Measurements from ENCODE around the gene S100B. TPM values are rescaled to one million over a fixed set of nuclear protein-coding genes. Genes with fewer than 3 reads are reported as not detected.

S100B gene
- total and polyA plus RNA-seq, 2 experiments from 2014 or later: not detected

DNA sequence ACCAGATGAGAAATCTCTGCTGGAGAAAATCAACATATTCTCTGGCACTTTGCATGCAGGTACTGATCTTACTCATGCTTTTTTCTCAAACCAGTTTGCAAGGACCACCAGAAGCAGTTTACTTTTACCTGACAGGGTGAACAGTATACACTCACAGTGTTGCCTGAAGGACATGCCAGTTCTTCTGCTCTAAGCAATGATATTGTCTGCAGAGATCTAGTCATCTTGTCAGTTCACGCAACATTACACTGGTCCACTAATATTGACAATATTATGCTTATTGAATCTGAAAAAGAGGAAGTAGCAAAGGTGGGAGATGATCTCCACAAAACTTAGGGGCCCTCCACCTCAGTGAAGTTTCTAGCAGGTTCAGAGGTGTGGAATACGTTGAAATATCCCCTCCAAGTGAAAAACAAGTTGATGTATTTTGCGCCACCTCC is 3.8 kb upstream of the S100B start:
- Histone ChIP-seq H4K20me1 (ENCODE audit: insufficient read depth, poor library complexity, severe bottlenecking) (no peaks in the 10 kb centered on the region), H3K4me3 (no peak overlapping the region), H3K36me3 (replicated peaks; ENCODE audit: insufficient read depth, low read depth) (no peaks in the 10 kb centered on the region), H3K9me2 (replicated peaks; ENCODE audit: insufficient read depth) (no peaks in the 10 kb centered on the region), H3K27ac (no peak overlapping the region), H3K9me3 (ENCODE audit: low read depth) (no peaks in the 10 kb centered on the region), H3K4me2 (no peak overlapping the region), H3K79me2 (no peaks in the 10 kb centered on the region), H3K4me1 (ENCODE audit: insufficient read depth) (no peaks in the 10 kb centered on the region), H3K27me3 (no peaks in the 10 kb centered on the region), H2AFZ (no peak overlapping the region)
- no peak for DNase-seq (ENCODE audit: low spot score)
- 86% methylated on average over 3 of the region's 3 CpGs for WGBS (ENCODE audit: low lambda C conversion rate, missing lambda C conversion rate)
- TF ChIP-seq EZH2 (IDR thresholded peaks at IDR 0.05; ENCODE audit: borderline replicate concordance): no peak

DNA sequence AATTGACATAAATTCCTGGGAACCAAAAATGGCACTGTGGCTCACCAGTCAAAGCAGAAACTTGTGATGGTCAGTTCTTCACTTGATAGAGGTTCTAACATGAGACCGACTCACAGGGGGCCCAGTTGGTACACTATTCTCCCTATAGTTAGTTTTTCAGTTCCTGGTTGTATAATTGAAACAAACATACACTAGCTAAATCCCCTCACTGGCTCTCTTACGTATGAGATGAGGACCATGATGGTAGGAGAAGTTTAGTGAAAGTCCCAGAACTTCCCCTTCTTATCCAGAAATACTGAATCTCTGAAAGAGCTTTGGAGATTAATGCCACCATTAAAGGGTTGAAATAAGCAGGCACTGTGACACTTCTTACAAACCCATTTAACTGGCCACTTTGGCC is 2.8 kb upstream of the S100B start:
- H3K9me3 ChIP-seq (ENCODE audit: low read depth): no peaks in the 10 kb centered on the region
- H3K4me2 ChIP-seq: no peak overlapping the region
- no peak overlapping the region for H3K27ac ChIP-seq
- no peak overlapping the region for H2AFZ ChIP-seq
- TF ChIP-seq, protein P1, sequence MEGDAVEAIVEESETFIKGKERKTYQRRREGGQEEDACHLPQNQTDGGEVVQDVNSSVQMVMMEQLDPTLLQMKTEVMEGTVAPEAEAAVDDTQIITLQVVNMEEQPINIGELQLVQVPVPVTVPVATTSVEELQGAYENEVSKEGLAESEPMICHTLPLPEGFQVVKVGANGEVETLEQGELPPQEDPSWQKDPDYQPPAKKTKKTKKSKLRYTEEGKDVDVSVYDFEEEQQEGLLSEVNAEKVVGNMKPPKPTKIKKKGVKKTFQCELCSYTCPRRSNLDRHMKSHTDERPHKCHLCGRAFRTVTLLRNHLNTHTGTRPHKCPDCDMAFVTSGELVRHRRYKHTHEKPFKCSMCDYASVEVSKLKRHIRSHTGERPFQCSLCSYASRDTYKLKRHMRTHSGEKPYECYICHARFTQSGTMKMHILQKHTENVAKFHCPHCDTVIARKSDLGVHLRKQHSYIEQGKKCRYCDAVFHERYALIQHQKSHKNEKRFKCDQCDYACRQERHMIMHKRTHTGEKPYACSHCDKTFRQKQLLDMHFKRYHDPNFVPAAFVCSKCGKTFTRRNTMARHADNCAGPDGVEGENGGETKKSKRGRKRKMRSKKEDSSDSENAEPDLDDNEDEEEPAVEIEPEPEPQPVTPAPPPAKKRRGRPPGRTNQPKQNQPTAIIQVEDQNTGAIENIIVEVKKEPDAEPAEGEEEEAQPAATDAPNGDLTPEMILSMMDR (IDR thresholded peaks at IDR 0.05; ENCODE audit: poor library complexity): no peak
- TF ChIP-seq EZH2 (IDR thresholded peaks at IDR 0.05; ENCODE audit: borderline replicate concordance): no peak
- no peak for TF ChIP-seq EZH2phosphoT487 (IDR thresholded peaks at IDR 0.05; ENCODE audit: low read depth, severe bottlenecking, unreplicated experiment)
- H3K36me3 ChIP-seq (replicated peaks; ENCODE audit: insufficient read depth, low read depth): no peaks in the 10 kb centered on the region
- H4K20me1 ChIP-seq (ENCODE audit: insufficient read depth, poor library complexity, severe bottlenecking): no peaks in the 10 kb centered on the region
- no peaks in the 10 kb centered on the region for H3K9me2 ChIP-seq (replicated peaks; ENCODE audit: insufficient read depth)
- no peaks in the 10 kb centered on the region for H3K79me2 ChIP-seq
- H3K4me3 ChIP-seq: no peak overlapping the region
- no peaks in the 10 kb centered on the region for H3K27me3 ChIP-seq
- H3K4me1 ChIP-seq (ENCODE audit: insufficient read depth): no peaks in the 10 kb centered on the region
- no peak for DNase-seq (ENCODE audit: low spot score)
- WGBS (ENCODE audit: low lambda C conversion rate, missing lambda C conversion rate): 89% methylated on average over 2 of the region's 2 CpGs

DNA sequence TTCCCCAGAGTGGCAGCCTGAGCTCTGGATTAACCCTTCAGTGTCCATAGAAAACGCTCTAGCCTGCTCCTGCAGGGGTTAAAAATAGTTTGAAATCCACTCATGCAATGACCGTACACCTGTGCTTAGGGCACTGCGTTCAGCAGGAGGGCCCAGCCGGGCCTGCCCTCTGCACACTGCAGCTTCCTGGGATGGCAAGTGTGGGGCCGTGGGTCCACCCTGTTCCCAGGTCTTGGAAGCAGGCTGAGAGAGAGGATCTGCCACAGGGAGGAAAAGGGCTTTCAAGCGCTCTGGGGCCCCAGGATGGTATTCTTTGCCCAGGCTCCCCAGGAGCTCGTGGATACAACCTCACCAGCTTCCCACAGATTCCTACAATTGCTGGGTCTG is 1.5 kb upstream of the S100B start:
- no peak overlapping the region for H3K27ac ChIP-seq
- no peak for DNase-seq (ENCODE audit: low spot score)
- H3K9me2 ChIP-seq (replicated peaks; ENCODE audit: insufficient read depth): no peaks in the 10 kb centered on the region
- no peak overlapping the region for H3K4me3 ChIP-seq
- H3K27me3 ChIP-seq: no peaks in the 10 kb centered on the region
- H3K36me3 ChIP-seq (replicated peaks; ENCODE audit: insufficient read depth, low read depth): no peaks in the 10 kb centered on the region
- TF ChIP-seq EZH2phosphoT487 (IDR thresholded peaks at IDR 0.05; ENCODE audit: low read depth, severe bottlenecking, unreplicated experiment) (no peak), EZH2 (IDR thresholded peaks at IDR 0.05; ENCODE audit: borderline replicate concordance) (no peak)
- TF ChIP-seq, protein P1 (IDR thresholded peaks at IDR 0.05; ENCODE audit: poor library complexity): no peak
- H3K4me1 ChIP-seq (ENCODE audit: insufficient read depth): no peaks in the 10 kb centered on the region
- 87% methylated on average over 7 of the region's 7 CpGs for WGBS (ENCODE audit: low lambda C conversion rate, missing lambda C conversion rate)
- H3K9me3 ChIP-seq (ENCODE audit: low read depth): no peaks in the 10 kb centered on the region
- H3K79me2 ChIP-seq: no peaks in the 10 kb centered on the region
- no peak overlapping the region for H3K4me2 ChIP-seq
- H2AFZ ChIP-seq: no peak overlapping the region
- no peaks in the 10 kb centered on the region for H4K20me1 ChIP-seq (ENCODE audit: insufficient read depth, poor library complexity, severe bottlenecking)

DNA sequence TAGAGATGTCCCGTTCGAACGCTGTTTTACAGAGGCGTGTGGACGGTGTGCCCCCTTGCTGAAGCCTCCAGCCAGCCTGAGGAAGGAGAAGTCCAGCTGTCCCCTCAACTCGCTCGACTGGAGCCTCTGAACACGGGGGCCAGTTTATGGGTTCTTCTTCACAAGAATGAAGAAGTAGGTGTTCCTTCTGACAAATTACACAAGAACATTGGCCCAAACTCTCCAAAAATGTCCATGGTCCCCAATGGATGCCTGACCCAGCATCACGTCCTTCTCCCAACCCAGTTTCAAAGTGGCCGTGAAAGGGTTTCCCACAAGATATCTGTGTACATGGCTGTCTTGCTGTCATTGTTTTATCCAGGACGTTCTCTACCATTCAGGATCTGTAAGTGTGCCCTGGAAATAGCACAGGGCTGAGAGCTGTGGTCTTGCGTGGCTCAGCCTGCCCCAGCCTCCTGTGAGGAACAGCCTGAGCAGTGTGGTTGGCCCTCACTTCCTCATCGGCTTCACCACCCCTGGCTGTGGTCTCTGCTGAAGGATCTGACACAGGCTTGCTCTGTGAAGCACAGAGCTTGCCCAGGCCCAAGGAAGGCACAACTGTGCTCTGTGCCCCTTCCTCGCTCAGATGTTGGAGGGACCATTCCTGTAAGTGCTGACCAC is 1.0 kb upstream of the S100B start:
- Histone ChIP-seq H3K4me2 (no peak overlapping the region), H3K4me3 (no peak overlapping the region), H3K4me1 (ENCODE audit: insufficient read depth) (no peaks in the 10 kb centered on the region), H3K27ac (no peak overlapping the region), H2AFZ (no peak overlapping the region), H4K20me1 (ENCODE audit: insufficient read depth, poor library complexity, severe bottlenecking) (no peaks in the 10 kb centered on the region), H3K9me2 (replicated peaks; ENCODE audit: insufficient read depth) (no peaks in the 10 kb centered on the region), H3K9me3 (ENCODE audit: low read depth) (no peaks in the 10 kb centered on the region), H3K36me3 (replicated peaks; ENCODE audit: insufficient read depth, low read depth) (no peaks in the 10 kb centered on the region), H3K79me2 (no peaks in the 10 kb centered on the region), H3K27me3 (no peaks in the 10 kb centered on the region)
- WGBS (ENCODE audit: low lambda C conversion rate, missing lambda C conversion rate): 93% methylated on average over 14 of the region's 14 CpGs
- DNase-seq (ENCODE audit: low spot score): no peak
- TF ChIP-seq, protein P1 (IDR thresholded peaks at IDR 0.05; ENCODE audit: poor library complexity): no peak
- no peak for TF ChIP-seq EZH2phosphoT487 (IDR thresholded peaks at IDR 0.05; ENCODE audit: low read depth, severe bottlenecking, unreplicated experiment)
- TF ChIP-seq EZH2 (IDR thresholded peaks at IDR 0.05; ENCODE audit: borderline replicate concordance): no peak

Data from hepatocyte (in vitro differentiated cells).